Stomach smooth muscle (tissue), 2 donors: Measurements from ENCODE around the gene USP8.

ENCODE experiments used
- H3K27ac ChIP-seq: one replicate; pipeline ENCODE4 v1.7.0; 2013; ENCODE audit warnings: mild to moderate bottlenecking, low read length, inconsistent platforms
- H3K27me3 ChIP-seq, 2 donors: one replicate each; pipeline ENCODE4 v1.7.0; 2013; ENCODE audit warnings: low read length in 2 of 2; ENCODE audit not compliant: insufficient read depth in 2 of 2, control insufficient read depth in 1 of 2
- H3K36me3 ChIP-seq, 2 donors: one replicate each; pipeline ENCODE4 v1.7.0; 2013; ENCODE audit warnings: low read length in 2 of 2; ENCODE audit not compliant: control insufficient read depth in 2 of 2, insufficient read depth in 2 of 2
- H3K4me1 ChIP-seq: one replicate; pipeline ENCODE4 v1.7.0; 2013; ENCODE audit warnings: low read length; ENCODE audit not compliant: control insufficient read depth, insufficient read depth
- H3K4me3 ChIP-seq, 2 donors: one replicate each; pipeline ENCODE4 v1.7.0; 2013; ENCODE audit warnings: low read length in 2 of 2
- H3K9ac ChIP-seq, 2 donors: one replicate each; pipeline ENCODE4 v1.7.0; 2013; ENCODE audit warnings: low read length in 2 of 2, mild to moderate bottlenecking in 1 of 2
- H3K9me3 ChIP-seq, 2 donors: one replicate each; pipeline ENCODE4 v1.7.0; 2013; ENCODE audit warnings: low read length in 2 of 2; ENCODE audit not compliant: control insufficient read depth in 2 of 2
- donor health status: healthy.
- donor health status: Pancreatic carcinoma.

Gene USP8

DNA sequence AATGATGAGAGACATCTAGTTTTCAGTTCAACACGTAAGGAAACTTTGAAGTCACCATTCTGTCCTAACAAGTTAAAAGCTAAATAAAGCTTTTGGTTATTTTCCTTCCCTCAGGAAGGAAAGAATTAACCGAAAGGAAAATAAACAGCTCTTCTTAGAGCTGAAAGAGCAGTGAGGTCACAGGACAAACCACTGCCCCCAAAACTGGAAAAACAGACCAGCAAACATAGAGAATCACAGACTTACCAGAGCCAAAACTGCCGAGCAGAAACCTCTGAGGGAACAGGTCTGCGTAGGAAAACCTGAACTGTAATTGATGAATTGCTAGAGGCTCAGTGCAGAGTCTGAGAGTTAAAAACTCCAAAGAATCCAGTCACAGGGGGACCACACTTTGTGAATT lies 107.6 kb downstream of the USP8 start:
- no peaks in the 10 kb centered on the region for H3K9me3 ChIP-seq
- no peak overlapping the region for H3K27ac ChIP-seq
- no peaks in the 10 kb centered on the region for H3K27me3 ChIP-seq
- no peak overlapping the region for H3K9ac ChIP-seq
- no peaks in the 10 kb centered on the region for H3K36me3 ChIP-seq
- H3K4me1 ChIP-seq, result no peaks in the 10 kb centered on the region
- no peak overlapping the region for H3K4me3 ChIP-seq

DNA sequence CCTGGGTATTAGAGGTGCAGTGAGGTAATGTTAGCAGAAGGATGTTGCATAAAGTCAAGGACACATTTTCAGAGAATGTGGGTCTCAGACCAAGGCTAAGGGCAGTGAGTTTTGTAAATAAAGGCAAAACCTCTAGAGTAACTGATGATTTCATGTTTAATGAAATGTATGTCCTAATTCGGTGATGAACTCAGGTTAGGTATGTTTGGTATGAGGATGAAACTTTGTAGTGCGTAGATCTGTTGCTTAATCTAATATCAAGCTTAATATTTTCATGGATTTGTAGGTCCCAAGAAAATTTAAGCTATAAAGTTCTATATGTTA lies 118.6 kb downstream of the USP8 start:
- Histone ChIP-seq H3K27ac (no peak overlapping the region), H3K36me3 (no peaks in the 10 kb centered on the region), H3K4me3 (no peak overlapping the region), H3K27me3 (peaks cover 0 to 4% of the 10 kb centered on the region in 2 donors), H3K4me1 (no peaks in the 10 kb centered on the region), H3K9me3 (no peaks in the 10 kb centered on the region), H3K9ac (no peak overlapping the region)

DNA sequence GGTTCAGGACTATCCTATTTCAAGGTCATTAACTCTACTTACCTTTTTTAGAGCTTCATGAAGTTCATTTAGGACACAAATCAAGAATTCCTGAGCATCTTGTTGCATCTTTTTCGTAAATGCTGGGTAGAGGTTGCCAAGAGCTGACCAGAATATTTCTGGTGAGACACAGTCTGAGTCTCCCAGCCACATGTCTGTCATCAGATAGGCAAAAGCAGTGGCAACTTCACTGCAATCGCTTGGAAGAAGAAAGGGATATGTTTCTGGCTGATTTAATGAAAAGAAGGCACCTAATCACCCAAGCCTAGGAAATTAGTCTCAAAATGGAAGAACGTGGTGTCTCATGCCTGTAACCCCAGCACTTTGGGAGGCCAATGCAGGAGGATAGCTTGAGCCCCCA lies 119.4 kb downstream of the USP8 start:
- no peaks in the 10 kb centered on the region for H3K4me1 ChIP-seq

GRCh38 chr15:50544368-50544767 lies 120.2 kb downstream of the USP8 start:
- H3K36me3 ChIP-seq, result no peaks in the 10 kb centered on the region
- H3K27ac ChIP-seq, result no peak overlapping the region
- no peak overlapping the region for H3K9ac ChIP-seq
- H3K4me3 ChIP-seq, result no peak overlapping the region
- peaks cover 0 to 4% of the 10 kb centered on the region in 2 donors for H3K27me3 ChIP-seq
- no peaks in the 10 kb centered on the region for H3K4me1 ChIP-seq
- H3K9me3 ChIP-seq, result no peaks in the 10 kb centered on the region

More for the DNA sequence above, 119.4 kb downstream of the USP8 start:
- Histone ChIP-seq H3K27me3 (peaks cover 0 to 4% of the 10 kb centered on the region in 2 donors), H3K9me3 (no peaks in the 10 kb centered on the region), H3K9ac (no peak overlapping the region), H3K27ac (no peak overlapping the region), H3K4me3 (no peak overlapping the region), H3K36me3 (no peaks in the 10 kb centered on the region)

DNA sequence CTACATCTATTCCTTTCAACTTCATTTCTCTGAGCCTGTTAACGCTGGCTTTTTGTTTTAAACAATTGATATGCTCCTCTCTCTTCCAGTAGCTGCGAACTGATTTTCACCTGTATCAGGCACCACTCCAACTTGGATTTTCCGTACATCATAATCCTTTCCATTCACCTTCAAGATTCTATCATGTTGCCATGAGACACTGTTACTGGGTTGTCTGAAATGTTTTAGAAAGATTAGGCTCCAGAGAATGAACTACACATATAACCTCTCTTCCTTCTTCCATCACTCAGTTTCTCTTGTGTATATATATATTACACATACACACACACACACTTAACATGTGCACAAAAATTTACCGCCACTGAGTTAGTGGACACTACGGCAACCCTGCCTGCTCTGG lies 122.4 kb downstream of the USP8 start, which contains the start of gene USP50:
TSS of gene USP50 (minus strand) at position 101 of the 400 bp plus-strand sequence. CDS start 141 bp downstream, outside the sequence.
- no peaks in the 10 kb centered on the region for H3K36me3 ChIP-seq
- H3K27me3 ChIP-seq, result peaks cover 0 to 4% of the 10 kb centered on the region in 2 donors
- H3K9me3 ChIP-seq, result no peaks in the 10 kb centered on the region
- no peak within 1 kb of the TSS for H3K4me3 ChIP-seq
- no peak within 1 kb of the TSS for H3K27ac ChIP-seq
- no peak within 1 kb of the TSS for H3K9ac ChIP-seq
- no peaks in the 10 kb centered on the region for H3K4me1 ChIP-seq

- Histone ChIP-seq H3K36me3 (no peaks in the 10 kb centered on the region), H3K9me3 (no peaks in the 10 kb centered on the region), H3K4me3 (no peak overlapping the region), H3K4me1 (no peaks in the 10 kb centered on the region), H3K27me3 (peaks cover 0 to 3% of the 10 kb centered on the region in 2 donors), H3K9ac (no peak overlapping the region), H3K27ac (no peak overlapping the region)
Measured at GRCh38 chr15:50549326-50549725, 125.1 kb downstream of the USP8 start.

- Histone ChIP-seq H3K4me3 (no peak overlapping the region), H3K27me3 (no peaks in the 10 kb centered on the region), H3K9ac (no peak overlapping the region), H3K4me1 (no peaks in the 10 kb centered on the region), H3K27ac (no peak overlapping the region), H3K9me3 (no peaks in the 10 kb centered on the region), H3K36me3 (no peaks in the 10 kb centered on the region)
Measured at GRCh38 chr15:50552238-50552637, 128.0 kb downstream of the USP8 start.

DNA sequence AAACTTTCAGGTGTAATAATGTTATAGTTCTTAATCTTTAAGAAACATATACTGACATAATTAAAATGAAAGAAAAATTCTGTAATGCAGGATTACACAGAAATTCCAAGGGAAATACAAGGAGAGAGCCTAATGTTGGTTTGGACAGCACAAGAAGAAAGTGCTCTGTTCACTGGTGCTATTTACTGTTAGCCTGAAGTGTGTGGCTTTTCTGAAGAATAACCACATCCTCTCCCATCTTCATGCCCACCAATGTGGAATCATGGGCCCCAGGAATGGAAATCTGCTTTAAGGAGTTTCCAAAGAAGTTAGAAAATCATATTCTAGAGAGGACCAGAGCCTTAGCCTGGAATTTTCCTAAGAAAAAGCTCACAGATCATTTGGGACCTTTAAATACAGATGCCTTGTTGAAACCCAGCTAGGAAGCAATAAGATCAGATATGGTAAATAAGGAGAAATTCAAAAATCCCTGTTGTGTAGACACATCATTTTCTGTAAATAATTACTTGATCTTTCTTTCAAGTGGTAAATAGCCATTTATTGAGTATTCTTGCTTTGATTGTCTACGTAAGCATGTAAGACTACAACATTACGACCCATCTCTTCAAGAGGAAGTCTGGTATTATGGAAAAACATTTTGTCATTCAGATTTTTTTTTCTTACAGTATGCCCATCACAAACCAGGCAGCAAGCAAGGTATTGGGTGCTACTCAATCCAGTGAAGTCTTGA lies 132.6 kb downstream of the USP8 start:
- Histone ChIP-seq H3K4me3 (no peak overlapping the region), H3K4me1 (no peaks in the 10 kb centered on the region), H3K36me3 (peaks cover 4 to 9% of the 10 kb centered on the region in 2 donors), H3K9ac (no peak overlapping the region), H3K27ac (no peak overlapping the region), H3K9me3 (no peaks in the 10 kb centered on the region), H3K27me3 (no peaks in the 10 kb centered on the region)

DNA sequence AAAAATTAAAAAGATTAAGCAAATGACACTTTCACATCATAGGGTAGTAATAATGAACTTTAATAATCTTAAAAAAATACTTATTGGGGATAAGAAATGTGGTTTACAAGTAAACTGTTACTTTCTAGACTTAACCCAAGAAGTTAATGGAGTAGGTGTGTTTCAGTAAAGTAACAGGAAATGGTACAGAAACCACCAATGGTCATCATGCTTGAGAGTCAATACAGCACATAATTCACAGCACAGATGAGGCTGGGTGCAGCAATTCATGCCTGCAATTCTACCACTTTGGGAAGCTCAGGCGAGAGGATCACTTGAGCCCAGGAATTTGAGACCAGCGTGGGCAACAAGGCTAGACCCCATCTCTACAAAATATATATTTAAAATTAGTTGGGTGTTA lies 133.8 kb downstream of the USP8 start:
- H3K9me3 ChIP-seq, result no peaks in the 10 kb centered on the region
- no peak overlapping the region for H3K4me3 ChIP-seq
- H3K4me1 ChIP-seq, result no peaks in the 10 kb centered on the region
- no peaks in the 10 kb centered on the region for H3K27me3 ChIP-seq
- H3K27ac ChIP-seq, result no peak overlapping the region
- no peak overlapping the region for H3K9ac ChIP-seq
- H3K36me3 ChIP-seq, result peaks cover 4 to 9% of the 10 kb centered on the region in 2 donors

DNA sequence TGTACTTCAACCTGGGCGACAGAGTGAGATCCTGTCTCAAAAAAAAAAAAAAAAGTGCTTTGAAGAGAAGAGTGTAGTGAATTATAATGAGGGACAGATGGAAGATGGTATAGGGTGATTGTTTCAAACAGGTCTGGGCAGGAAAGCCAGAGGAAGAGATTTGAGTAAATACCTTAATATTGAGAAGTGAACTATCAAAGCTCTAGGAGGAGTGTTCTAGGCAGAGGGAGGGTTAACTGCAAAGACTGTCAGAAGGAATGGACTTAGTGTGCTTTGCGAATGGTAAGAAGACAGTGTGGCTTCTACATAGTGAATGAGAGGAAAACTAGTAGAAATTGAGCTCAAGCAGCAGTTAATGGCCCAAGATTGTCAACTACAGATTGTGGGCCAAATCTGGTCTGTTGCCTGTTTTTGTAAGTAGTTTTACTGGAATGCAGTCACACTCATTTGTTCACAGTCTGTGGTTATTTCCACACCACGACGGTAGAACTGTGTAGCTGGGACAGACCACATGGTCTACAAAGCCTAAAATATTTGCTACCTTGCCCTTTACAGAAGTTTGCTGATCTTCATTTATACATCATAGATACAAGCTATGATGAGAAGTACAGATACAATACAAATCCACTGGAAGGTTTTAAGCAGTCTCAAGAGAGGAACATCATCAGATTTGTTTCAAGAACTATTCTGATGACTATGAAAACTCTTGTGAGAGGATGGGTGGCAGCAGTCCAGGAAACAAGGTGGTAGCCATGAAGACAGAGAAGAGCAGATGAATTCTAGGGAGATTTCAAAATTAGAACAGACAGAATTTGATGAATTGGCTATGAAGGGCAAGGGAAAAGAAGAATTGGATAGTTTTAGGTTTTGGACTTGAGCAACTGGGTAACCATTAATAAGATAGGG lies 138.8 kb downstream of the USP8 start:
- no peak overlapping the region for H3K9ac ChIP-seq
- H3K9me3 ChIP-seq, result no peaks in the 10 kb centered on the region
- no peaks in the 10 kb centered on the region for H3K4me1 ChIP-seq
- no peaks in the 10 kb centered on the region for H3K27me3 ChIP-seq
- H3K36me3 ChIP-seq, result peaks cover 7 to 16% of the 10 kb centered on the region in 2 donors
- H3K27ac ChIP-seq, result no peak overlapping the region
- H3K4me3 ChIP-seq, result no peak overlapping the region

GRCh38 chr15:50563756-50564155 lies 139.6 kb downstream of the USP8 start:
- H3K36me3 ChIP-seq, result peaks cover 5 to 20% of the 10 kb centered on the region in 2 donors
- no peaks in the 10 kb centered on the region for H3K9me3 ChIP-seq
- H3K27me3 ChIP-seq, result no peaks in the 10 kb centered on the region
- H3K4me3 ChIP-seq, result no peak overlapping the region
- H3K9ac ChIP-seq, result no peak overlapping the region
- H3K4me1 ChIP-seq, result no peaks in the 10 kb centered on the region
- no peak overlapping the region for H3K27ac ChIP-seq
